Left cardiac atrium (tissue), 4 donors: ENCODE measurements around the gene HOXB4. TPM values are rescaled to one million over a fixed set of nuclear protein-coding genes. Genes with fewer than 3 reads are reported as not detected.

Source experiments
- ATAC-seq, 2 donors: fragments of 200-7000 bp; cut with Tn5 transposase; one replicate each; pipeline ENCODE4 v1.9.1; 2020; ENCODE audit warnings: mild to moderate bottlenecking in 2 of 2, moderate library complexity in 2 of 2
- DNase-seq: peaks from one replicate; pipeline ENCODE4 v3.0.0-alpha.2; 2020
- intact Hi-C, 2 donors: fragments of 100-400 bp; cut with DNase I; formaldehyde crosslinking; loops; one replicate each; pipeline versions ENCODE4 v1.14.1 to v1.15.1; 2022 to 2023
- total RNA-seq, 2 donors: library from RNA; stranded (reverse); fragmentation: NEBNext Ultra II Directional; extraction: Animal tissue kit (Norgen Biotek cat#: 25700); gene quantifications; one replicate each; pipeline ENCODE4 v1.2.1, GENCODE V29; 2021
- donor health status: DM: no; HTN: yes; CAD: no.
- donor health status: DM: no; HTN: yes; CAD: no; lungs with severe emphysema.
- donor health status: DM: yes; HTN: yes; CAD: no.
- donor health status: Dilated cardiomyopathy.

HOXB4 gene
- total RNA-seq, 2 donors from 2014 or later: 0.31 to 1.6 TPM

DNA sequence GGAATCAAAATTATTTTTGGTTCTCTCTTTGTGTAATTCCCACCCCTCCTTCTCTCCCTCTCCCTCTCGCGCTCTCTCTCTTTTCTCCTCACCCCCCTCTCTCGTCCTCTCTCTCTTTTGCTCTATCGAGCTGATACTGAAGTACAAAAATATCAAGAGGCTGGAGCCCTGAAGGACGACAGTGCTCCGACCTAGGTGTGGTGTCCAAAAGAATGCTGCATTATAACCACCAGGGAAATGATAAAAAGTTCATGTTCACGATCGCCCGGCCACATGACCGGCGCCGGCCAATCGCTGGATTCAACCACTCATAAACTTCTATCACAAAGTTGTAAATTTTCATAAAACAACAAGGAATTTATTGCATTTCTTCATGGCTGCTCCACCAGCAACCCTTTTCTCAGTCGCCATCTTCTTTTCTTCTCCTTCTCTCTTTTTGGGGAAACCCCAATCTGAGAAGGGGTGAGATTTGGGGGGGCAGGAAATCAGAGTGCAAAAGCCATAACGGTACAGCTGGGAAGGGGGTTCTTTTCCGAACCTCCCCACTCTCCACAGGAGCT is 26.7 kb upstream of the HOXB4 start, which contains the start of gene HOXB6:
Gene HOXB6, minus strand, starts transcription at position 217 of the 560 bp plus-strand sequence. CDS start 6,836 bp downstream, outside the sequence.
- intact Hi-C loops: no loop called here
- DNase-seq (no peak), ATAC-seq (no peak)

DNA sequence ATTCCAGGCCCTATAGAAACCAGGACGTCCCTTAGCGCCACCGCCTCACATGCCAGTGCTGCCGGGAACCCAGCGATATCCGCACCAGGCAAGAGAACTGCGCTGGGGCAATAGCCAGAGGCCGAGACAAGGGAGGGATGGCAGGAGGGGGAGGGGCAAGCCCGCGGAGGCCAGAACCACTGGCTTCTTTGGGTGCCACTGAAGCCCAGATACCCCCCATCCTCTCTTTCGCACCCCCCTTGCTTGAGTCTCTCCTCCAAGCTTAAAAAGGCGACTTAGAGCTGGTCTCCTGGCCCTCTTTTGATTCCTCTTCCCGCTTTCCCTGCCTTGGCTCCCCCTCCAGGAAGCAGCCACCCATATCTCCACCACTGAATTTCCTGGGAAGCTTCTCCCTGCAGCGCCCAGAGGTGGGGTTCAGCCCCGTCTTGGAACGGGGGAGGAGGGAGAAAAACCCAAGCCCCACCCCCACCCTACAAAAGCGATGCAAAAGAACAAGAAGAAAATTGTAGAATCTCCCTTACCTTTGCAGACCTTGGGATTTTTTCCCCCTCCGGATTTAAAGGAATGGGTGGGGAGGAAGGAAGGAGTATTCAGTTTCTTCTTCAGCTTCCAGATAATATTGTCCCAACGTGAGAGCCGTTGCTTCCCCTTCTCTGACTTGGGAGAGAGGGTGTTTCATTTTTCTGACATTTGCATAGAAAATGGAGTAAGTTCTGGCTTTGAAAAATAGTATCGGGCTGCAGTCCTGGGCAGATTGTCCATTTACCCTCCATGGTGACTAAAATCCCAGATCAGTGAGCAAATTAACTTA is 26.0 kb upstream of the HOXB4 start:
- DNase-seq (no peak), ATAC-seq (no peak)
- intact Hi-C loops: no loop called here

DNA sequence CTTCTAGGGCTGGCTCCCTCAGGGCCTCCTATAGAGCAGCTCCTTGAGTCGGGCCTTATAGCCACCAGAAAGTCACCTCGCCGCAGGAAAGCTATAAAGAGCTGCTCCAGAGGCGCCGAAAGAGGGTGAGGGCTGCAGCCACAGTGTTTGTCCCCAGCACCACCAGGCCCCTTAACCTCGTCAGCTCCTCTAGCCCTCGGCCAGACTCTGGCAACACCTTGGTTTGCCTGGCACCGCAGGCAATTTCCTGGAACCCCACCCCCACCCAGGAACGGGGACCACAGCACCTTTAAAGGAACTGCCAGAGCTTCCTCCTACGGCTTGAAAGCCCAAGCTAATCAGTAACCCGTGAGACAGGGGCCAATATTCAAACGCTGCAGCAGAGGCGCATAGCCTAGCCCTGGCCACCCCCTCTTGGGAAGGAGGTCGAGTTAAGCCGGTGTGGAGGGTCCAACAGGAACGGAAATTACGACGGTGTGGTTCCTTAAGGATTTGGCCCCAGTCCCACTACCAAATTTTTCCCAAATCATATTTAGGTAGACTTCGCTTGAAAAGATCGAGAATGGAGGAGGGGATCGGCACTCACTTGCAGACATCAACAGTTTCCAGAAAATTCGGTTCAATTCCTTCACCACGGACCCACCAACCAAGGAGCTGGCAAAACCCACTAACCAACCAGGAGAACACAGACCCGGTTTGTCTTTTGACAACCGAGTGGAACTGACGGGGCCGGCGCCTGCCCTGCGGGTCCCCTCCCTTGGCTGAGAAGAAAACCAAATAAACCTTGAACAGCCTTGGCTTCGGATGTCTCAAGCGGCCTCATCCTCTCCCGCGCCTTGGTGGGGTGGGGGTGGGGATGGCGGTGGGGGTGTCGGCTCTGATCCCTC is 23.6 kb upstream of the HOXB4 start:
- DNase-seq (no peak), ATAC-seq (no peak)
- intact Hi-C loops: no loop called here

DNA sequence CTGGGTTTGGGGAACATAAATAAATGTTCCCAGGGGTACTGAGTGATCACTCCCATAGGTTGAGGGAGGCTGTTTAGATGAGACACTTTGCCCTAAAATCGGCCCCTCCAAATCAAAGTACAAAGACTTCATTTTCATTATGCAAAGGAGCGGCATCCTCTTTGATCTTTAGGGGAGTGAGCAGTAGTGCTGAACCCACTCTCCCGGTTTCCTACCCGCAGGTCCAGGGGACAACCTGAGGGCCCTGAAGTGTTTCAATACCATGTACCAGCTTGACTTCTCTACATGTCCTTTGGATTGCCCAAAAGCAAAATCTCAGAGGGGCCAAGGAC is 23.0 kb upstream of the HOXB4 start:
- DNase-seq: no peak
- no peak for ATAC-seq
- intact Hi-C loops: no loop called here

DNA sequence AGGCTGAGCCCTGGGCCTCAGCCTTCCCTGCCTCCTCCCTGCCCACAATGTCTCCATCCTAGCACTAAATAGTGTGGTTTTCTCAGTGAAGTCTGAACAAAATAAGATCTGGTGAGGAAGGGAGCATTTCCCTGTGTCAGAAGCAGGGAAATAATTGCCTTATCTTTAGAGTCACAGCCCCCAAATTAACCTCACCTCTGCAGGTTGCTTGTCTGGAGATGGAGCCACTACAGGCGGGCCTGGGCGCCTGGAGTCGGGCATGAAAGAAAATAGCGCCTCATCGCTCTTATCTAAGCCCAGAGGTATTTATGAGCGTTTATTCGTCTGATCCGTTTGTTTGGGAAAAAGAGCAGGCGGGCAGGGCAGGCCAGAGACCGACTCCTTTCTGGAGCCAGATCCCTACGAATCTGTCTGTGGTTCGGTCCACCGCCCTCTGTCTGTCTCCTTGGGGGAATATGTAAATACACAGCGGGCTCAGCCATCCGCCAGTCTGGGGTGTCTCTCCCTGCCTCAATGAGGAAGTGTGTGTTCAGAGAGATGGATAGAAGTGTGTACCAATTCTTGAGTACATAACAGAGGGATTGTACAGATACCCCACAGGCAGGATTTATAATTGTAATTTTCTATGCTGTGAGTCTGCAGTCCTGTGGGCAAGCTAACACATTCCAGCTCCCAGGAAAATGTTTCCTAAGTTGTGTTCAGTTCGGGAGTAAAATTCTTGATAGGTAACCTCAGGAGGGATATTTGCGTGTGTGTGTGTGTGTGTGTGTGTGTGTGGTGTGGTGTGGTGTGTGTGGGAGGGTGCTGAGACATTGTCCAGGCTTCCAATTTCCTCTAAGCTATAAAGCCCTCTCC is 22.3 kb upstream of the HOXB4 start:
- ATAC-seq: no peak
- DNase-seq: no peak
- intact Hi-C loops: no loop called here

DNA sequence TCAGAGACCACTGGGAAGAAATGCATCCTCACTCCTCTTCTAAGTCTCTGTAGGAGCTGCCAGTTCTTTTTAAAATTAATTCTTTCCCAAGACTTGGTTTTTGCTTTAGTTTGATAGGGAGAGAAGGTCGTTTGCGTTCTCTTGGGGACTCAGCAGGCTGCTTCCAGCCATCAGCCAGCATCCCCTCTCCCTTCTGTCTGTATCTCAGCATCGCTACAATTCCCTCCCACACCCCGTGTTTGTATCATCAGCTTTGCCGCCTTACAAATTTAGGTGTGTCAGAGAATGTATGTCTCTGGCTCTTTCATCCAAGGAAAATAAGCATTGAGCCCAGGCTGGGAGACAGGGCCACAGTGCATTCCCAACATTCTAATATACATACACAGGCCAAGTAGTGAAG is 21.2 kb upstream of the HOXB4 start:
- DNase-seq (no peak), ATAC-seq (no peak)
- intact Hi-C loops: no loop called here

DNA sequence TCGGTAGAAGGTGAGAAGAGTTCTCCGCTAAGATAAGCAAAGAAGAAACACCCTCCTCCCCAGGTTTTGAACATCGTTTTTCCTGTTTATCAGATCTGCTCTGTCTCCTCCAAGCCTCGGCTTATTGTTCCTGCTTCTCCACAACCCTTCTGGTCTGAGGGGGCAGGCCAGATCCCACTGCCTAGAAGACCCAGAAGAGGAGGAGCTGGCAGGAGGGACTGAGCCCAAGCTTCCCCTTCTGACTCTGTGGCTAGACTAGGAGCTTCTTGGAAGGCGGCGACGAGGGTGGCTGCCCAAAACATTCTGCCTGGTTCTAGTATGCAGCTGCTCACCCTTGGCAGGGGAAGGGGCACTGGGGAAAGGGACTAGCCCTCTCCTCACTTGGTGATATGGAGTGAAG is 20.6 kb upstream of the HOXB4 start:
- ATAC-seq (no peak), DNase-seq (no peak)
- intact Hi-C loops: no loop called here

DNA sequence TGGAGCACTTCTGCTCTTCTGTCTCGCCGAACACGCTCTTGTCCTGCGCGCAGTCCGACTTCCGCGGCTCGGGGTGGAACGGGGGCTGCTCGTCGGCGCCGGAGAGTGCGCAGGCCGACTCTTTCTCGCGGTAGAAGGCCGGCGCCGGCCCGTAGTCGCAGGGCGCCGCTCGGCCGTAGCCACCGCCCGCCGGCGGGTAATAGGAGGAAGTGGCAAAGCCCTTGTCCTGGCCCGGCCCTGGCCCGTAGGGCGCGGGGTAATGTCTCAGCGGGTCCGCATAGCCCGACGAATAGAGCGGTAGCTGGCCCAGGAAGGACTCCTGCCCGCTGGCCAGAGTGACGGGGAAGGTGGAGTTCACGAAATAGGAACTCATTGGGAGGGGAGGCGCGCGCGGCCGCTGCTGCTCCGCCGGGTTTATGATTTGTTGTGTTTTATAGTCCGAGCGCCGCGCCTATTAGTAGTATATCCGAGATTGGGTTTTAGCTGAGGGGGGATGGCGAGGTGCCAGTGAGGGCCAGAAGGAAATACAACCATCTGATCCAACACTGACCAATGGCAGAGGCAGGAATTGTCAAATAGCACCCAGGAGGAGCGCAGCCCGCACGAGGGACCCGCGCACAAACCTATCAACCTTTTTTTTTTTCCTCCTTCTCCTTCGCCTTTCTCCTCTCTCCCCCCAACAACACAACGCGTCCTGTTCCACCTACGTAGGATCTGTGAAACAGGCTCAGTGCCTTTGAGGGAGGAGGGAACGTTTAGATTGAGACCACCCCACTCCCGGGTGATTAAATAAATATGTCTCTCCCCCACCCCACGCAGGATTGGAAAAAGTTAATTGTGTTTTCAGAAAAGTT is 19.9 kb upstream of the HOXB4 start:
- peak; percentile 42 for DNase-seq
- intact Hi-C loops: no loop called here

DNA sequence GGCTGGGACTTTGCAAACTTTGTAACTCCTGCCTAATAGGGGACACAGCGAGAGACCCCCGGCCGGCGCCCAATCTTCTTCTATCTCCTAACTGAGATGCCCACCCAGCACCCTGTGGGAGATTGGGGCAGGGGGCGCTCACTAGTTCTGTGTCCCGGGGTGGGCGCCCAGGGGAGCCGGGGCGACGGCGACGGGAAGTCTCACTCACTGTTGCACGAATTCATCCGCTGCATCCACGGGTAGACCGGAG is 19.3 kb upstream of the HOXB4 start:
- ATAC-seq (no peak), DNase-seq (no peak)

More for the DNA sequence above, 19.9 kb upstream of the HOXB4 start:
- peak; percentile 27 to 55 for ATAC-seq

DNA sequence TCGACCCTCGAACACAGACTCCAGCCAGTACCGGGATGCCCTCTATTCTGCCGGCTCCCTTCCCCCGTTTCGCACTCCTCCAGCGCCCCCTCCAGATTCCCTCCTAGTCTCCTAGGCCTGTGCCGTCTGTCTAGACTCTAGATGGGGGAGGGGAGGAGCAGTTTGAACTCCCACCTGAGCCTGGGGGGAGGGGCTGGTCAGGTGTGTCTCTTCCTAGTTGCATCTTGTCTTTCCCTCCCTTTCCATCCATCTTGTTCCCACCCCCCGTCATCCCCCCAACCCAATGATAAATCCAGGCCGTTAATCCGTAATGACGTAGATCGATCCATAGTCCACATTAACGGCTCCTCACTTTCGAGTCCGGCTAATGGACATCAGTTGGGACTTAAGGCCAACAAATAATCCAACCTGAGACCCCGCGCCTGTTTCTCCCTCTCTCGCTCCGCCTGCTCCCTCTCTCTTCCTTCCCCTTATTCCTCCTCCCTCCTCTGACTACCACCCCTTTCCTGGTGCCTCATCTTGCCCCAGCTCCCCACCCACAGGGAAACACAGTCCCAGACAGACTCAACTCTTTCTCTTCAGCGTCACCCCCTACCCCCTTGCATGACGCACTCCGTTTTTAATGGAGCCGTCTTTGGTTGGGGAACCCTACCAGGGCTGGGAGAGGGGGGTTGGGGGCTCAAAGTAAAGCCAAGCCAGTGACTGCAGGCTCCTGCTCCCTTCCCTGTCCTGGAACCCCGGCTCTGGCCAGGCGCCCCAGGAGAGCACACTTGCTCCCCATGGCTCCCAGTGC is 18.8 kb upstream of the HOXB4 start:
- DNase-seq (no peak), ATAC-seq (peak in 1 of 2 donors; percentile 13)
- intact Hi-C loops: no loop called here

More for the DNA sequence above, 19.3 kb upstream of the HOXB4 start:
- intact Hi-C loops: no loop called here

DNA sequence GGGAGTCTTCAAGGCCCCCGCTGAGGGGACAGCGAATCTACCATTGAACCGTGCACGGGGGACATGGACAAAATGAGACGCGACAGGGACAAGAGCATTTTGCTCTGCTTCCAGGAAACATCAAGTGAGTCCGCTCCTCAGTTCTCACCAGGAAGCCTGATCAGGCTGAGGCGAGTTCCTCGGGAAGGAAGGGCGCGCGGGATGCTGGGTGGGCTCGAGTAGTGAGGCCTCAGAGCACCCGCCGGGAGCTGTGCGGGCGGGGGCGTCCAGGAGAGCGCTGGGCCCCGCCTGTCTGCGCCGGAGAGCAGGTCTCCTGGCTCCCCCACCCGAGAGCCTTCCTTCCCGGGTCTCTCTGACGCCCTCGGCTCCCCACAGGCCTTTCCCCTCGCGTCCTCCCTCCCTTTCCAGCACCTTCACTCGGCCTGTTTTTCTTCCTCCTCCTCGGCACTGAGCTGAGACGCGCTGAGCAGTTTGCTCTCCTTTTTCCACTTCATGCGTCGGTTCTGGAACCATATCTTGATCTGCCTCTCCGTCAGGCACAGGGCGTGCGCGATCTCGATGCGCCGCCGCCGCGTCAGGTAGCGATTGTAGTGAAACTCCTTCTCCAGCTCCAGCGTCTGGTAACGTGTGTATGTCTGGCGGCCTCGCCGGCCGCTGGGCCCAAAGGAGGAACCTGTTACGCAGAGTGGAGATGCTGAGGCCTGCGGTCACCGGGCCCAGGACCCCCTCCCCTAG is 18.0 kb upstream of the HOXB4 start:
- DNase-seq (no peak), ATAC-seq (no peak)

DNA sequence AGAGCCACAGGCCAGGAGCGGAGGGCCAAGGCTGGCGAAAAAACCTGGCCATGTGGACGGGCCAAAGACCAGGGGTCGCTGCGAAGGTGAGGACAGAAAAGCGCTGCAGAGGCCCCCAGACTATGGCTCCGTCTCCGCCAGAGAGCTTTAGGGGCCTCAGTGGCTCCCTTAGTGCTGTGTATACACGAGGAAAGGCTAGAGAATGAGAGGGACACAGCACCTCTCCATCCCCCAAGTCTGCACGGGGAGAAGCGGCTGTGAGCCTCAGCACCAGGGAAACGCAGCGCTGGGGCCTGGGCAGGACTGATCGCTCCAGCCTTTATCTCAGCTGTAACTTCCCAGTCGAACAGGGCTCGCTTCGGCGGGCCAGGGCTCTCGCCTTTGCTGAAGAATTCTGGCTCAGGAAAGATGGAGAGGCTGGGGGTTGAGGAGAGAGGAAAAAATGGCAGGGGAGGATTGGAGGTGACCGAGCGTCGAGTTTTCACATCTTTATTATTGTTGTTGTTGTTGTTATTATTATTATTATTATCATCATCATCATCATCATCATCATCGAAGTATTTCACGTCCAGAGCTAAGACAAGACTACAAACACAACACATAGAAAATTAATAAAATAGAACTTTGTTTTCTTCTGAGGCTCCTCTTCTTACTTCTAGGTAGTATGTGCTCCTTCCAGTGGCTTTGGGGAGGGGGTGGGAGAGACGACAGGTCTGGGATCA is 17.3 kb upstream of the HOXB4 start:
- intact Hi-C loops: no loop called here
- no peak for ATAC-seq
- no peak for DNase-seq

More for the DNA sequence above, 18.0 kb upstream of the HOXB4 start:
- intact Hi-C loops: no loop called here

DNA sequence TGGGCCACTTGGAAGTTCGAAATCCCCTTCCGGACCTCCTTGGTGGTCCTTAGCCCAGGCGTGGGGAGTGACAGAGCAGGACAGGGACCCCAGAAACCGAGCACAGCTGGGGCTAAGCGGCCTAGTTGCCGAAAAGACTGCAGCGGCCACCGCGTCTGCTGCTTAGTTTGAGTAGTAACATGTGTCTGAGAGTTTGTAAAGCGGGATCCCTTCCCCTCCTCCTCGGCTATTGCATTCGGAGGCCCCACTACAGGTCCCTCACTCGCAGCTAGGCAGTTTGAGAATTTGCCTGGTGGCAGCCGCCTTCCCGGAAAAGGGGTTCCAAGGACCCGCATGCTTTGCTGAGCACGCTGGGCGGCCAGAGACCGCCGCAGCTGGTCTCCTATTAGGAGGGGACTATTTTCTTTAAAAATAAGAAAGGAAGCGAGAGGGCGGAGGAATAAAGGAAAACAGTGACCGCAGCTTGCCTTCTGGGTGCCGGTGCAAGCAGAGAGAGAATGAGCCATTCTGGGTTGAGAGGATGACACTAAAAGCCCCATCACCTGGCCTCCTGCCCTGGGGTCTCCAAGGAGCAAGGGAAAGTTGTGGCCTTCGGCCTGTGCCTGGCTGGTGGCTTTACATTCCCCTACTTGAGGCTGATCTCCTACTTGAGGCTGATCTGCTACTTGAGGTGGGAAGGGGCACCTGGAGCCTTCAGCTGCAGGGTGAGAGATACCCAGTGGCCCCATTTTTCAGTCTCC is 16.6 kb upstream of the HOXB4 start:
- intact Hi-C loops: loop anchor here in 1 of 2 donors (5.0 kb wide), 1 partner anchor 102 kb away; no protein-coding TSS in a partner anchor
- no peak for DNase-seq
- ATAC-seq: no peak

DNA sequence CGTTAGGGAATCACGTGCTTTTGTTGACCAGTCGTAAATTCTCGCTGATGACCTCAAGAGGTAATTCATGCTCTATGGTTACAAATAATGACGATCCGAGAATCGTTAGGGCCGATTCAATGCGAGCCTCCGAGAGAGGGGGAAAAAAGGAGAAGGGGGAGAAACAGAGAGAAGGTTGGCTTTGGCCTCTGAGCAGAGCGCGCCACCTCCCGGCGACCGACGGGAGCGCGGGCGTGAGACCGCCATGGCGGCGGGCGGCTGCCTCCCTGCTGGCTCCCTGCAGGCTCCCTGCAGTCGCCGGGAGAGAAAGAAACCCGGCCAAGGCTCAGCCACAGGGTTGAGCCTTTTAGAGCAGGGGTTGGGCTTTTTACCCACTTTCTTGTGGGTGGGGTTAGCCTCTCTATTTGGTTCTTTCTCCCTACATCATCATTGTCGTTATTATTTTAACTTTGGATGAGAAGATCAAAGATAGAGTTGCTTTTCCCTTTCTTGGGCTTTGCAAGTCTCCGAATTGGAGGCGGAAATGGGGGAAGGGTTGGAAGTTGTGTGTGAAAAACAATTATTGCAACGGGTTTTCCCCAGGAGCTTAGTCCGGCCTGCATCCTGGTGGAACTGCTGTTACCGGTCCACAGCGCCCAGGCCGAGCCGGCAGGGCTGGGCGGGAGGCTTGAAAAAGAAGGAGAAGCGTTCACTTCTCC is 15.8 kb upstream of the HOXB4 start:
- ATAC-seq: peak; percentile 61 to 74
- DNase-seq: peak; percentile 72
- intact Hi-C loops: loop anchor here in 1 of 2 donors (5.0 kb wide), 1 partner anchor 102 kb away; no protein-coding TSS in a partner anchor
